Femur (tissue), 1 donor: ENCODE data around the gene TMPRSS9.
"Not testable (repeated sequence)": the region's sequence is repeated elsewhere in the genome, so short reads cannot be mapped to it uniquely, and the experiment has no call there.

Experiments
- DNase-seq: peaks from one replicate; pipeline ENCODE4 v3.0.0-alpha.2; 2017

TMPRSS9 gene

DNA sequence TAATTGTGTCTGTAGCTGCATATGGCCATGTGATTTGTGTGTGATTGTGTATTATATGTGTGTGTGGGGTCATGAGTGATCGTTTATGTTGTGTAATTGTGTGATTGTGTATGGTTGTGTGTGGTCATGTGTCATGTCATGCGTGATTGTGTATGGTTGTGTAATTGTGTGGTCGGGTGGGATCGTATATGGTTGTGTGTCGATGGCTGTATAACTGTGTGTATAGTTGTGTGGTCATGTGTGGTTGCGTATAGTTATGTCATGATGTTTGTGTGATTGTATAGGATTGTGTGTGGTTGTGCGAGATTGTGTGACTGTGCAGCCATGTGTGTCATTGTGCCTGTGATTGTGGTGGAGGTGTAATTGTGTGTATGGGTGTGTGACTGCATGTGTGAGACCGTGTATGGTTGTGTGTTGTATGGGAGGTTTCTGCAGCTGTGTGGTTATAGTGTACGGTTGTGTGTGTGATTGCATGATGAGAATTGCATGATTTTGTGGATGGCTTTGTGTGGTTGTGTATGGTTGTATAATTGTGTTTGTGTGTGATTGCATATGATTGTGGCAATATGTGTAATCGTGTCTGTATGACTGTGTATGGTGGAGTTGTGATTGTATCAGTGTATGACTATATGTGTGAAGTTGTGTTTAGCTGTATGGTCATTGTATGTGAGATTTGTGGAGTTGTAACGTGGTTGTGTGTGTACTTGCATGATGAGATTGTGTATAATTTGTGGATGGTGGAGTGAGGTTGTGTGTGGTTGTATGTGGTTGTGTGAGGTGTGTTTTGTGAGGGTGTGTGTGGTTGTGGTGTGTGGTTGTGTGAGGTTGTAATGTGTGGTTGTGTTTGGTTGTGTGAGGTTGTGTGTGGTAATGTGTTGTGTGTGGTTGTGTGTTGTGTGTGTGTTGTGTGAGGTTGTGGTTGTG, 2.2 kb downstream of the TMPRSS9 start:
- no peak for DNase-seq

DNA sequence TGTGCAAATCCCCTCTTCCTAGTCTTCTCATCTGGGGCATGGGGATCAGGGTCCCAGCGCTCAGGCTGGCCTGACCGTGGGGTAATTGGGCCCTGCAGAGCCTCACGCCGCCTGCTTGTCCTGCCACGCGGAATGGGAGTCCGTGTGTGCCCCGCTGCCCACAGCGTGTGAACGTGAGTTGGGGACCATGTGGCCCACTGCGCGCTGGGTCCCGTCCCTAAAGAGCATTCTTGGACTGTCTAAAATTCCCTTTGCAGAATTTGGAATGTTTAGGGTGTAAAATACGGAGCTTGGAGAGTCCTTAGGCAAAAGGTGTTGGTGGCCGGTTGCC, 2.9 kb downstream of the TMPRSS9 start:
- no peak for DNase-seq

DNA sequence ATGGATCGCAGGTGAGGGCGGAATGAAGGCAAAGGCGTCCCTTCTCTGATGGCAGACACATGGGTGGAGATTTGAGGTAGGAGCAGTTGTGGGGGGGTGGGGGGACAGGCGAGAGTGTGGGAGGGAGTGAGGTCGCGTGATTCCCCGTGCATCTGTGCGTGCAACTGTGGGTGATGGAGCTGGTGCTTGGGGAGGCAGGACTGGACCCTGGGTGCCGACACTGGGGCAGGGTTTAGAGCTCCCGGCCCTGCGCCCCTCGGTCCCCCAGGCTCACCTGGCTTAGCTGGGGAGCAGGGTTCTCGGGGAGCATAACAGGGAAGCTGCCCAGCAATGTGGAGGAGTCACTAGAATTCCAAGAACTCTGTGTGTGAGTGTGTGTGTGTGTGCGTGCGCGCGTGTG, 3.4 kb downstream of the TMPRSS9 start:
- no peak for DNase-seq

GRCh38 chr19:2365201-2365970, 5.3 kb downstream of the TMPRSS9 start:
- no peak for DNase-seq

DNA sequence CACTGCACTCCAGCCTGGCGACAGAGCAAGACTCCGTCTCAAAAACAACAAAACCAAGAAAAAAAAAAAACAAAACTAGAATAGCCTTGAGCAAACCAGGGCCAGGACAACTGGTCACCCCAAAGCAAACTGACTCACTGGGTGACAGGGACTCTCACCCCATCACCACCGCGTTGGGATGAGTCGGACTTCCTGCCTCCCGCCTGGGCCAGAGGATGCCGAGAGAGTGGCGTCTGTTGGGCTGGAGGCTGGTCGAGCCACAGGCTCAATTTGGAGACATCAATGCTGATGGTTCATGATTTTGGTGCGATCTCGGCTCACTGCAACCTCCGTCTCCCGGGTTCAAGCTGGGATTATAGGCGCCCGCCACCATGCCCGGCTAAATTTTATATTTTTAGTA, 11.6 kb downstream of the TMPRSS9 start:
- no peak for DNase-seq

DNA sequence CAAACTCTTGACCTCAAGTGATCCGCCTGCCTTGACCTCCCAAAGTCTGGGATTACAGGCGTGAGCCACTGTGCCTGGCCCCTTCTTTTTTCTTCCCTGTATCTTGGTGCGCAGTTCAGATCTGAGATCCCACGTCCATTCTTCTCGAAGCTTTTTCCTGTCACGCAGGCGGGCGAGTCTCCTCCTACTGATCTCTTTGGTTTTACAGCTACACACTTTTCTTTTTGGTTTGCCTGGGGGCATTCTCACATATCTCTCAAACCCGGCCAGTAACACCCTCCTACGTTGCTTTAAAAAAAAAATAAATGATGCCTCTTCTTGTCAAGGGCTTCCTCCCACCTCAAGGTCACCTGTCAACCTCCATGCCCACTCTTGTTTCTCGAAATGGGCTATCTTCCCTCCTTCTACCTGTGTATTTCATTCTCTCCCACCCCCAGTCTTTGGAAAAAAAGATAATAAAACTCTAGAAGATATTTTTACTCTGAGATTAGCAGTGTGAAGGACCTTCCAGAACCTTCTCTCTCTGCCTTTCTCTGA, 12.1 kb downstream of the TMPRSS9 start:
- no peak for DNase-seq

GRCh38 chr19:2374808-2375207, 14.7 kb downstream of the TMPRSS9 start:
- no peak for DNase-seq

- no peak for DNase-seq
Measured at GRCh38 chr19:2375353-2376121, 15.5 kb downstream of the TMPRSS9 start.

DNA sequence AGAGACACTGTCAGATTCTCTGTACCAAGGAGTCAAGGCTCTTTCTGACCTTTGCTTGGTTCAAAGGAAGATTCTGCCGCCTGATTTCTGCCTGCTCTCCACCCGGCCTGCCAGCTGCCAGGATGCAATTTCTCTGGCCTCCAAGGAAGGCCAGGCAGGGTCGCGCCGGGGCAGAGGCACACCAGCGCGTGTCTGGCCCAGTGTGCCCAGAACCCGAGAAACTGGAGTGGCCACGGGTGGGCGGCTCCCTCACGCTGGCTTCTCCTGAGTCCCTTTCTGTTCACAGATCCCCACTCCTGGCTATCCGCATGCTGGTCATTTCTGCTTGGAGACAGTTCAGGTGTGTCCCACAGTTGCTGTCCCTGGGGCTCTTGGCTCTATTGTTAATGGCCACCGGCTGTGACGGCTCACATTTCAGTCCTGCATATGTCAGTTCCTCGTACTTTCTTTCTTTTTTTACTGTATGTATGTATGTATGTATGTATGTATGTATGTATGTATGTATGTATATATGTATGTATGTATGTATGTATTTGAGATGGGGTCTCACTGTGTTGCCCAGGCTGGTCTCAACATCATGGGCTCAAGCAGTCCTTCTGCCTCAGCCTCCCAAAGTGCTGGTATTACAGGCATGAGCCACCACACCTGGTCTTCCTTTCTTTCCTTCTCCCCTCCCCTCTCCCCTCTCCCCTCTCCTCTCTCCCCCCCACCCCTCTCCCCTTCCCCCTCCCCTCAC, 16.9 kb downstream of the TMPRSS9 start:
- DNase-seq, result no peak

DNA sequence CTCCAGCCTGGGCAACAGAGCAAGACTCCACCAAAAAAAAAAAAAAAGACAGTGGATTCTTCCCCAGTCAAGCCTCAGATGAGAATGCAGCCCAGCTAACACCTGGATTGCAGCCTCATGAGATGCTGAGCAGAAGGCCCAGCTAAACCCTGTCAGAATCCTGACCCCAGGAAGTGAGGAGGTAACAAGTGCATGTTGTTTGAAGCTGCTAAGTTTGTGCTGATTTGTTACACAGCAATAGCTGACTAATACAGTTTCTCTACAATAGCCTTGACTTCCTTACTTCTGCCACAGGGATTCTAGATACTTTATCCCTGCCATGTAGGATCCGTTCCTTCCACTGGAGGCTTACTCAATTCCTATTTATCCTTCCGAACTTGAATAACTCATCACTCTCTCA, 20.5 kb downstream of the TMPRSS9 start:
- no peak for DNase-seq

- no peak for DNase-seq
Measured at GRCh38 chr19:2381148-2381820, 21.2 kb downstream of the TMPRSS9 start.

- DNase-seq, result no peak
Measured at GRCh38 chr19:2382530-2383222, 22.6 kb downstream of the TMPRSS9 start.

GRCh38 chr19:2385053-2385721, 25.1 kb downstream of the TMPRSS9 start:
- DNase-seq, result peak; percentile 25

GRCh38 chr19:2387367-2388288, 27.6 kb downstream of the TMPRSS9 start:
- DNase-seq, result no peak

GRCh38 chr19:2389594-2389993, 29.5 kb downstream of the TMPRSS9 start:
- no peak for DNase-seq

DNA sequence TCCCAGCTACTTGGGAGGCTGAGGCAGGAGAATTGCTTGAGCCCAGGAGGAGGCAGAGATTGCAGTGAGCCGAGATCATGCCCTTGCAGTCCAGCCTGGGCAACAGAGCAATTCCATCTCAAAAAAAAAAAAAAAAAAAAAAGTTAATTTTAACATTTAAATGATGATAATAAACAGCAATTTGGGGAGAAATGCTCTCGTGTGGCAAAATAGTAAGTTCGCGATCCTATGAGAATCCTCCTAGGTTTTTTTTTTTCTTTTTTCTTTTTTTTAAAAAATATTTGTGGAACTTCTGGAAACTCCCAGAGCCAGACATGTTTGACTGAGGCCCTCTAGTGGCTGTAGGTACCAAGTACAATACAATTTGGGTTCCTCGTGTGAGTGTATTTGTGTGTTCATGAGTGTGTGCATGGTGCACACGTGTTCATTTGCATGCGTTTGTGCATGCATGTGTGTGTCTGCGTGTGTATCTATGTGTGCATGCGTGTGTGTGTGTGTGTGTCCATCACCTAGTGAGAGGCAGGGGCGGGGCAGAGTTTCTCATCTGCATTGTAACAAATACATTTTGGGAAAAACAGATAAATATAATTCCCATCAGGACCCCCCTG, 31.2 kb downstream of the TMPRSS9 start:
- DNase-seq, result peak; percentile 46

GRCh38 chr19:2392366-2392765, 32.3 kb downstream of the TMPRSS9 start:
- DNase-seq, result no peak

DNA sequence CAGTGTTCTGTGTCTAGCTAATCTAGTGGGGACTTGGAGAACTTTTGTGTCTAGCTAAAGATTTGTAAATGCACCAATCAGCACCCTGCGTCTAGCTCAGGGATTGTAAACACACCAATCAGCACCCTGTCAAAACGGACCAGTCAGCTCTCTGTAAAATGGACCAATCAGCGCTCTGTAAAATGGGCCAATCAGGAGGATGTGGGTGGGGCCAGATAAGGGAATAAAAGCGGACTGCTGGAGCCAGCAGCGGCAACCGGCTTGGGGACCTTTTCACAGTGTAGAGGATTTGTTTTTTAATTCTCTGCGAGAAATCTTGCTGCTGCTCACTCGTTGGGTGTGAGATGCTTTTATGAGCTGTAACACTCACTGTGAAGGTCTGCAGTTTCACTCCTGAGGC, 32.8 kb downstream of the TMPRSS9 start:
- not testable (repeated sequence) for DNase-seq

- DNase-seq, result no peak
Measured at GRCh38 chr19:2394054-2394441, 34.0 kb downstream of the TMPRSS9 start.
